ENCODE results near the gene XKR7.

The XKR7 gene

GRCh38 chr20:32050851-32051556, 83.1 kb downstream of the XKR7 start:
- DNase-seq: no peak

GRCh38 chr20:32051720-32052089, 83.8 kb downstream of the XKR7 start:
- no peak for DNase-seq

- no peak for DNase-seq
Measured at GRCh38 chr20:32052090-32052777, 84.3 kb downstream of the XKR7 start, which contains the start of gene HCK. Gene HCK, plus strand, starts transcription at chr20:32052242.

GRCh38 chr20:32052778-32053362, 84.9 kb downstream of the XKR7 start:
- DNase-seq: no peak
